HG03558 (cell line): Measurements from ENCODE around the gene C14orf180.
"Not testable (repeated sequence)": the region's sequence is repeated elsewhere in the genome, so short reads cannot be mapped to it uniquely, and the experiment has no call there.

Source experiments
- ATAC-seq: cut with Tn5 transposase; IDR thresholded peaks from one replicate; pipeline ENCODE4 v1.9.1; 2021; ENCODE audit warnings: moderate number of reproducible peaks; ENCODE audit not compliant: unreplicated experiment; ENCODE audit errors: extremely low read depth

Gene C14orf180

DNA sequence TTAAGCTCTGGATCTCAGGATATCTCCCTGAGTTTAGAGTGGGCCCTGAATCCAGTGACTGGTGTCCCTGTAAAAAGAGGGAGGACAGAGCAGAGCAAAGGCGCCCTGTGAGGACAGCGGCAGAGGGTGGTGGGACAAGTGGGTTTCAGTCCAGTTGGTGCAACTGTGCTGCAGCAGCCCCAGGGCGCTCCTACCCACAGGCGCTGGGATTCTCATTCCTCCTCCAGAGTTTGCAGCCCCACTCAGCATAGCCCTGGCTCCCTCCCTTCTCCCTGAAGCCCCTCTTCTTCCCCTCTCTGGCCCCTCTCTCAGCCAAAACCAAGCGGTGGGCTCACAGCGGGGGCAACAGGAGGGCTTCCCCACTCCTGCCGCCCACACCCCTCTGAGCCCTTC lies 23.4 kb downstream of the C14orf180 start:
- ATAC-seq: no peak

GRCh38 chr14:104603711-104604401 lies 24.3 kb downstream of the C14orf180 start:
- ATAC-seq: no peak

DNA sequence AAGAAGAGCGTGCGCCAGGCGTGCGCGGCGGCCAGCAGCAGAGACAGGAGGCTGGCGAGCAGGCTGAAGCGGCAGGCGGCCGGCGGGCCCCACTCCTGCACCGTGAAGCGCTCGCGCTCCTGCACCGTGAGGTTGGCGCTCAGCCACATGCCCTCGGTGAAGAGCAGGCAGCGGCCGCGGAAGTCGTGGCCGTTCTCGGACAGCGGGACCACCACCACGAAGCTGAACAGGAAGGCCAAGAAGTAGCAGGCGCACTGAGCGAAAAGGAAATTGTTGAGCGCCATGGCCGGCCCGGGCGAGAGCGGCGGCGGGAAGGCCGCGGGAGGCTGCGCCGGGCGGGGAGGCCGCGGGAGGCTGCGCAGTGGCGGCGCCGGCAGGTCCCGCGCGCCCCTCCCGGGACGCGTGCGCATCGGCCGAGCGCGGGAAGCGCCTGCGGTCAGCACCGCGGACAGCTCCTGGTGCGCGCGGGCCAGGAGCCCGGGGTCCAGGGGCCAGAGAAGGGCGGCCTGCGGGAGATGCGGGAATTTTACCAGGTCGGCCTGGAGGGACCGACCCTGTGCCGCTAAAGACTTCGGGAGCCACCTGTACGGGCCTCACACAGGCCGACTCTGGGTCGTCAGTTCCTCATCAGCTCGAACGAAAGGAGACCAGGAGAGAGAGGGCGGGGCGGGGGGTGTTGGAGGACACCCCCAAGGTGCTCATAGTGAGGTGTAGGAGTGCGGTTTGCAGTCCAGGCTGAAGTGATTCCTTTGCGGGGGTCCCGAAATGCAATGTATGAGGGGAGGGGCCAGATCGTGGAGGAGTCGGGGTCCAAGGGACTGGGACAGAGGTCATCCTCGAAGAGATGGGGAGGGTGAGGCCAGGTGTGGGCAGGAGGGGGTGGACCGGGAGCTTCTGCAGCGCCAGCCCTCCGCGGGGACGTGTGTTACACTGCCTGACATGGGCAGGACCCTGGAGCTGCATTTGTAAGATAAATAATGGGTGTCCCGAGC lies 25.2 kb downstream of the C14orf180 start, which contains the start of gene TMEM179:
Gene TMEM179 (minus strand): TSS at position 315 of the 992 bp plus-strand sequence. CDS start 31 bp downstream, at position 284.
- no peak for ATAC-seq

GRCh38 chr14:104609666-104610065 lies 30.1 kb downstream of the C14orf180 start:
- ATAC-seq: no peak

- ATAC-seq: no peak
These were observed 31.3 kb downstream of the C14orf180 start for GRCh38 chr14:104610749-104611310.

GRCh38 chr14:104611881-104612280 lies 32.3 kb downstream of the C14orf180 start:
- no peak for ATAC-seq

- ATAC-seq: no peak
These were observed 34.7 kb downstream of the C14orf180 start for GRCh38 chr14:104614126-104614812.

DNA sequence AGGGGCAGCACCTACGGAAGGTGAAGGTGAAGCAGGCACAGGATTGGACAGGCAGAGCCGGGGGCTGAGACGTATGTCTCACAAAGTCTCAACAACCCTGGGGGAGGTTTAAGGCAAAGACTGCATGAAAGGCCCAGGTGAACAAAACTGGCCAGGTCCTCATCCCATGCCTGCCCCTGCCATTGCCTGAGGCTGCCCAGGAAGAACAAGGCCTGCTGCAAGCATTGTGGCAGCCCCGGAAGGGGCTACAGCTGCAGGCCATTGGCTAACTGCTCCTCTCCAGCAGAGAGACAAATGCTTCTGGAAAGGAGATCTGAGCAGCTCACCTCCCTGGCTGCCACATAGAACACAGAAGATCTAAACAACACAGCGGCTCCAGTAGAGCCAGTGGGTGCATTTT lies 45.4 kb downstream of the C14orf180 start:
- ATAC-seq: no peak

GRCh38 chr14:104632781-104633180 lies 53.2 kb downstream of the C14orf180 start:
- no peak for ATAC-seq

- ATAC-seq: no peak
These were observed 53.9 kb downstream of the C14orf180 start for GRCh38 chr14:104633276-104634137.

DNA sequence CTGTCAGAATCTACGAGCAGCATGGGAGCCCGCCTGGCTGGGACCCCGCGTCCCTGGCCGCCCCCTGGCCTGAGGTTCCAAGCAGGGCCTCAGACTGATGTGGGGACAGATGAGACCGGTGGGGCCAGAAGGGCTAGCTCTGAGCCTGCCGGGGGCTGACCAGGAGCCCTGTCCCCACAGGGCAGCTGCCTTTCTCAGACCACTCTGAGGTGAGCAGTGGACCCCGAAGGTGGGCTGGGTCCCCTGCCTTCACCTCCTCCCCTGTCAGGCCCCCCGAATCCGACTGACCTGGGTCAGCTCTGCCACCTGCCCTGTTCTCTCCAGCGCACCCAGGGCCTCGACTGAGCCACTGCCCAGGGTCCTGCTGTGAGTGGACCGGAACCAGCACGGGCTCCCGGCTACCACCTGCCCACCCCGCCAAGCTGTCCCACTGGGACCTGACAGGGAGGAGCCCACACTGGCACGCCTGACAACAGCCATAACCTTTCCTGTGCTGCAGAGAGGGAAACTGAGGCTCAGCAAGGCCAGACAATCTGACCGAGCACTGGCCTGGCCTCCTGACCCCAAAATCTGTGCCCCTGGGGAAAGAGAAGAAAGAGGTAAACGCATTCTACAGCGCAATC lies 54.7 kb downstream of the C14orf180 start:
- no peak for ATAC-seq

- ATAC-seq: no peak
These were observed 55.5 kb downstream of the C14orf180 start for GRCh38 chr14:104634886-104635570.

GRCh38 chr14:104635717-104636116 lies 56.2 kb downstream of the C14orf180 start:
- no peak for ATAC-seq

DNA sequence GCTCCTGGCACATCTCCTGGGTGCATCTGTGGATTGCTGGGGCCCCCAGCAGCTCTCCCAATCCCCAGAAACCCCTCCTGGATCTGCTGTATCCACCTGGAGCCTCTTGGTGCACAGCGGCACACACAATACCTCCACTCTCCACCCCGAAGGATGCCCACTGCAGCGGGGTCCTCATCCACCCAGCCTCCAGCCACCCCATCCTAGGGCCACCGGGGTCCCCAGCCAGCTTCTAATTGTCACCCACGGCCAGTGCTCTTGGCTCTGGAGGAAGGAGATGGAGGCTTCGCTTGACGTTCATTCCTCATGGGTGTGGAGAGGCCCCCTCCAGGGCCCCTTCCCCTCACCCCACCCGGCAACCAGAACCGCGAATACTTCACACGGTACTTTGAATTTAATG lies 56.6 kb downstream of the C14orf180 start:
- no peak for ATAC-seq

- not testable (repeated sequence) for ATAC-seq
These were observed 57.4 kb downstream of the C14orf180 start for GRCh38 chr14:104636846-104637545.

DNA sequence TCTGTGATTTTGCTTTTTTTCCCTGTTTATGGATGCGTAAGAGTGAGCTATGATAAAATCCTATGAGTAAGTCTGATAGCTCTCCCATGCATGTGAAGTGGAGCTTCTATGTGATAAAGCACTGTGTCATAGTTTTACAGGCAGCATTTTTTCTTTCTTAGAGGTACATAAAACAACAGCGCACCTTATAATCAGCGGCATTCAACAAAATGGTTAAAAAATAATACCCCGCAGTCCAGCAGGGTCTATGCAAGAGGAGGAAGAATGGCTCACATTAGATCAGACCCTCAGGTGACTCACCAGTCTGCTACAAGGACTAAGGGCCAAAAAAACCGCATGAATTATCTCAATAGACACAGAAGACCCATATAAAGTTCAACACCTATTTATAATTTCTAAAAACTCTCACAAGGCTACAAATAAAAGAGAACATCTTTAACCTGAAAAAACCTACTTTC lies 58.0 kb downstream of the C14orf180 start:
- no peak for ATAC-seq

DNA sequence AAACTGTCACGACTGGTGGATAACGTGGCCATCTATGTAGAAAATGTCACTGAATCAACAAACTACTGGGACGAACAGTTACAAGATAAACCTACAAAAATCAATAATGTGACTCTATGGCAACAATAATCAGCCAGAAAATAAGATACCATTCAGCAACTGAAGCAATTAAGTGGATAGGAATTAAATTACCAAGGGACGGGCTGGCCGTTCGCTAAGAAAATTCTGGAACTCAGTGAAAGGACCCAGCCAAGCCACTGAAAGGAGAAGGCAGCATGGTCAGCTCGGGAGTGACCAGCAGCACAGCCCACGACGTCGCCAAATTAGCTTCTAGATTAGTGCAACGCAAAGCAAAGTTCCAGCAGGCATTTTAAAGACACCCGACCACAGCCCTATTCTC lies 58.6 kb downstream of the C14orf180 start:
- no peak for ATAC-seq
